Lower leg skin (tissue), 3 donors: ENCODE data around the gene BAIAP2.

Experiments
- POLR2A ChIP-seq, 2 donors: fragments of 450-650 bp; IDR thresholded peaks; one replicate each; pipeline ENCODE4 v1.6.1; 2016 to 2017; ENCODE audit warnings: antibody characterized with exemption in 2 of 2, mild to moderate bottlenecking in 1 of 2, moderate library complexity in 1 of 2
- TF ChIP-seq, protein P1 (sequence below), 3 donors: fragments of 450-650 bp; IDR thresholded peaks; one replicate each; pipeline ENCODE4 v1.5.1; 2016; ENCODE audit warnings: antibody characterized with exemption in 3 of 3, mild to moderate bottlenecking in 3 of 3, moderate library complexity in 2 of 3

DNA sequence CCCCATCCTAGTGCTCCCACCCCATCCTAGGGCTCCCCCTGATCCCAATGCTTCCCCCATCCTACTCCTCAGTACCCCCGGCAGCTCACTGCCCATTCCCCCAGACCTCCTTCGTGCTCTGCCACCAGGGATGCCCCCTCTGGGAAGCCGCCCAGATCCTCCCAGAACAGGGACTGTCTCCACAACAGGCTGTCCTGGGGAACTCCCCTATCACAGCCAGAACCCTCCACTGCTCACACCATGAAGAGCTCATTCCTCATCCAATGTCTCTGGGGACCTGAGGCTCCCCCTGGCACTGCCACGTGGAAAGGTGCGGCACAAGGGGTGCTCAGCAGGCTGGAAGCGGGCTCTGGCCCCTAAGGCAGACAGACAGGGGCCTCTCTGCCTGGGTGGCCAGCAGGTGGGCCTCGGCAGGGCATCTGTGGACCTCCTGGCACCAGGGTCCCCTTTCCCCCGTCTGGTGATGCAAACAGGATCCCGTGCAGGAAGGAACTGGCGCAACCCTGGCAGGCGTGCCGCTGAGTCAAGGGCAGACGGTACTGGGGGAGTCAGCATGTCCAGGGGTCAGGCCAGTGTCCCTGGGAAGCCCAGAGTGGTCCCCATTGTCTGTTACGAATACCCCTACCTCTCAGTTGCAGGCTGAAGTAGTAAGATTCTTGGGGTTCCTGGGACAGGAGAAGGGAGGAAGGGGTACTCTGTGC lies 115.6 kb downstream of the BAIAP2 start:
- TF ChIP-seq, protein P1, sequence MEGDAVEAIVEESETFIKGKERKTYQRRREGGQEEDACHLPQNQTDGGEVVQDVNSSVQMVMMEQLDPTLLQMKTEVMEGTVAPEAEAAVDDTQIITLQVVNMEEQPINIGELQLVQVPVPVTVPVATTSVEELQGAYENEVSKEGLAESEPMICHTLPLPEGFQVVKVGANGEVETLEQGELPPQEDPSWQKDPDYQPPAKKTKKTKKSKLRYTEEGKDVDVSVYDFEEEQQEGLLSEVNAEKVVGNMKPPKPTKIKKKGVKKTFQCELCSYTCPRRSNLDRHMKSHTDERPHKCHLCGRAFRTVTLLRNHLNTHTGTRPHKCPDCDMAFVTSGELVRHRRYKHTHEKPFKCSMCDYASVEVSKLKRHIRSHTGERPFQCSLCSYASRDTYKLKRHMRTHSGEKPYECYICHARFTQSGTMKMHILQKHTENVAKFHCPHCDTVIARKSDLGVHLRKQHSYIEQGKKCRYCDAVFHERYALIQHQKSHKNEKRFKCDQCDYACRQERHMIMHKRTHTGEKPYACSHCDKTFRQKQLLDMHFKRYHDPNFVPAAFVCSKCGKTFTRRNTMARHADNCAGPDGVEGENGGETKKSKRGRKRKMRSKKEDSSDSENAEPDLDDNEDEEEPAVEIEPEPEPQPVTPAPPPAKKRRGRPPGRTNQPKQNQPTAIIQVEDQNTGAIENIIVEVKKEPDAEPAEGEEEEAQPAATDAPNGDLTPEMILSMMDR (IDR thresholded peaks at IDR 0.05), result no peak
- TF ChIP-seq POLR2A (IDR thresholded peaks at IDR 0.05), result no peak
